Parathyroid adenoma (tissue), 2 donors: ENCODE data around the gene FGF10.

ENCODE experiments used
- H2AFZ ChIP-seq: fragments of 300-600 bp; sonication (generic); one replicate; pipeline ENCODE4 v1.7.0; 2017; ENCODE audit warnings: antibody characterized with exemption, mild to moderate bottlenecking
- H3K27ac ChIP-seq: fragments of 300-600 bp; sonication (generic); one replicate; pipeline ENCODE4 v1.7.0; 2017
- H3K27me3 ChIP-seq: fragments of 300-600 bp; sonication (generic); one replicate; pipeline ENCODE4 v1.7.0; 2017; ENCODE audit warnings: low read length; ENCODE audit not compliant: control insufficient read depth, insufficient read depth
- H3K36me3 ChIP-seq: fragments of 300-600 bp; sonication (generic); one replicate; pipeline ENCODE4 v1.7.0; 2017; ENCODE audit warnings: low read length; ENCODE audit not compliant: control insufficient read depth, insufficient read depth
- H3K4me1 ChIP-seq: fragments of 300-600 bp; sonication (generic); one replicate; pipeline ENCODE4 v1.7.0; 2017; ENCODE audit warnings: control low read depth
- H3K4me2 ChIP-seq: fragments of 300-600 bp; sonication (generic); one replicate; pipeline ENCODE4 v1.7.0; 2017; ENCODE audit warnings: low read length
- H3K4me3 ChIP-seq: fragments of 300-600 bp; sonication (generic); one replicate; pipeline ENCODE4 v1.7.0; 2017; ENCODE audit warnings: low read depth, low read length
- H3K79me2 ChIP-seq: fragments of 300-600 bp; sonication (generic); one replicate; pipeline ENCODE4 v1.7.0; 2017; ENCODE audit warnings: control low read depth
- H3K9ac ChIP-seq: fragments of 300-600 bp; sonication (generic); one replicate; pipeline ENCODE4 v1.7.0; 2017; ENCODE audit warnings: mild to moderate bottlenecking
- H3K9me3 ChIP-seq: fragments of 300-600 bp; sonication (generic); one replicate; pipeline ENCODE4 v1.7.0; 2017; ENCODE audit warnings: low read length; ENCODE audit not compliant: control insufficient read depth
- TF ChIP-seq, protein P1 (sequence below): fragments of 300-600 bp; sonication (generic); IDR thresholded peaks from one replicate; pipeline ENCODE4 v1.7.0; 2017; ENCODE audit warnings: antibody characterized with exemption, mild to moderate bottlenecking
- donor health status: primary hyperparathyroidism.

FGF10 gene

DNA sequence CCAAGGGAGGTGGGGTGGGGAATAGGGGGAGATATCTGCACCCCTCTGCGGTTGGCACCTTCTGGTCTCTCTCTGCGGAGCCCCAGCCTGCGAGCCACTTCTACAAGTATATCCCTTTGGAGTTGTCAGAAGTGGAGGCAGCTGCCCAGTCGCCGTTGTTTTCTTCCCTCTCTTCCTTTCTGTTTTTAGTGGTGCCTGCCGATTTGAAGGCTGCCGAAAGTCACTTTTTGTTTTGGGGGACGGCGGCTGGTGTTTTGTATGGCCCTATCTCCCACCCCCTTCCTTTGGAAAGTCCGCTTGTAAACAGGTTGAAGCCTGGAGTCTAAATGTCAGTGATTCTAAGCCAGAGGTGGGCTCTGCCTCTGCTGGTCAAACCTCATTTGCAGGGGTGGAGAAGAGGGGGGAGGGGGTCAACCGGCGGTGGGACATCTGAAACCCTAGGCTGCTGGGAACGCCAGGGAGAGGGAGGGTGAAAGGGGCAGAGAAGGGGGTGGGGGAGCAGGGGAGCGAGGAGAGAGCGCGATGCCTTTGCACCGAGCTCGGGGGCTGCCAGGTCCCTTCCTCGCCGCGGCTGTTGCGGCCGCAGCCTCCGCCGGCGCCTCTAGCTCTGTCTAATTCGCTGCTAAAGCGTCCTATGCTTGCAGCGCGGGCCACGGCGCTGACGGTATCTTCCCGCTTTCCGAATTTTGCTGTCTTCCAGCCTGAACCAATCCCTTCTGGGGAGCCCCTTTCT is at the start of gene FGF10:
FGF10 (minus strand) TSS at position 331 of the 733 bp plus-strand sequence. CDS start 738 bp downstream, outside the sequence.
- Histone ChIP-seq H3K4me3 (peak within 1 kb of the TSS; percentile 42), H3K4me2 (peak within 1 kb of the TSS; percentile 67), H3K36me3 (no peaks in the 10 kb centered on the region), H3K9me3 (no peaks in the 10 kb centered on the region), H3K27ac (no peak within 1 kb of the TSS), H2AFZ (peak within 1 kb of the TSS; percentile 63), H3K4me1 (no peaks in the 10 kb centered on the region), H3K27me3 (no peaks in the 10 kb centered on the region), H3K79me2 (no peaks in the 10 kb centered on the region), H3K9ac (no peak within 1 kb of the TSS)
- TF ChIP-seq, protein P1, sequence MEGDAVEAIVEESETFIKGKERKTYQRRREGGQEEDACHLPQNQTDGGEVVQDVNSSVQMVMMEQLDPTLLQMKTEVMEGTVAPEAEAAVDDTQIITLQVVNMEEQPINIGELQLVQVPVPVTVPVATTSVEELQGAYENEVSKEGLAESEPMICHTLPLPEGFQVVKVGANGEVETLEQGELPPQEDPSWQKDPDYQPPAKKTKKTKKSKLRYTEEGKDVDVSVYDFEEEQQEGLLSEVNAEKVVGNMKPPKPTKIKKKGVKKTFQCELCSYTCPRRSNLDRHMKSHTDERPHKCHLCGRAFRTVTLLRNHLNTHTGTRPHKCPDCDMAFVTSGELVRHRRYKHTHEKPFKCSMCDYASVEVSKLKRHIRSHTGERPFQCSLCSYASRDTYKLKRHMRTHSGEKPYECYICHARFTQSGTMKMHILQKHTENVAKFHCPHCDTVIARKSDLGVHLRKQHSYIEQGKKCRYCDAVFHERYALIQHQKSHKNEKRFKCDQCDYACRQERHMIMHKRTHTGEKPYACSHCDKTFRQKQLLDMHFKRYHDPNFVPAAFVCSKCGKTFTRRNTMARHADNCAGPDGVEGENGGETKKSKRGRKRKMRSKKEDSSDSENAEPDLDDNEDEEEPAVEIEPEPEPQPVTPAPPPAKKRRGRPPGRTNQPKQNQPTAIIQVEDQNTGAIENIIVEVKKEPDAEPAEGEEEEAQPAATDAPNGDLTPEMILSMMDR = no peak

DNA sequence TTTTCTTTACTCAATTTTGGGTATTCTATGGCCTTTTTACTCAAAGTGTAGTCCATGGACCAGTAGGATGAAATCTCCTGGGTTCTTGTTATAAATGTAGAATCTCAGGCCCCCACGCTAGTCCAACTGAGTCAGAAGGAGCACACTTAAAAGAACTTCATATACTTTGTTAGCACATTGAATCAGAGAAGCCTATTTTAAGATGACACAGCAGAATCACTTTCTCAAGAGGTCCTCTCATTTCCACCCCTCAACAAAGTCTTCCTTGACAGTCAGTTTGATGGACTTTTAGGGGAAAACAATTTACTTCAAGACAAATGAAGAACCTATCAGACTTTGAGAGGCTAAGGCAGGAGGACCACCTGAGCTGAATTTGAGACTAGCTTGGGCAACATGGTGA is 37.7 kb upstream of the FGF10 start:
- Histone ChIP-seq H2AFZ (no peak overlapping the region), H3K9ac (no peak overlapping the region)
- TF ChIP-seq, protein P1 = no peak

DNA sequence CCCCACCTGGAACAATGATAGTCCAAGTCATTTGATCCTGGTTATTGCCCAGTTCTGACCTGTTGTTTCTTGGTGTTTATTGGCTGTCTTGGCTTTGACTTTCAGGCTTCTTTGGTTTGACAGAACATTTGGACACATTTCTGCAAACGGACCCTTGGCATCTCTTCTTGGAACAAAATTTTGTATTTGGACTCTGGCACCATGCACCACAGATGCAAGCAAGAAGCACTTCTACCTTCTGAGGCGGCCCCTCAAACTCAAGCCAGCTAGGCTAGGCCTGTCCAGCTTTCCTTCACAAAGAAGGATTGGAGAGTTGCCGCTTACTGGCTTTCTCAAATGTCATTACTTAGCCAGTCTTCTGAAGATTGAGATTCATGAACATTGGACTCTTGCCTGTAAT is 23.1 kb upstream of the FGF10 start:
- Histone ChIP-seq H3K79me2 (no peaks in the 10 kb centered on the region), H3K9ac (no peak overlapping the region), H3K27ac (no peak overlapping the region), H3K9me3 (no peaks in the 10 kb centered on the region), H3K4me3 (no peak overlapping the region), H3K36me3 (no peaks in the 10 kb centered on the region), H3K4me2 (no peak overlapping the region), H2AFZ (no peak overlapping the region), H3K27me3 (no peaks in the 10 kb centered on the region), H3K4me1 (no peaks in the 10 kb centered on the region)
- TF ChIP-seq, protein P1 = no peak

More for the DNA sequence above, 37.7 kb upstream of the FGF10 start:
- no peaks in the 10 kb centered on the region for H3K27me3 ChIP-seq
- no peaks in the 10 kb centered on the region for H3K4me1 ChIP-seq
- H3K27ac ChIP-seq = no peak overlapping the region
- H3K4me2 ChIP-seq = no peak overlapping the region
- no peaks in the 10 kb centered on the region for H3K79me2 ChIP-seq
- no peaks in the 10 kb centered on the region for H3K9me3 ChIP-seq
- H3K36me3 ChIP-seq = no peaks in the 10 kb centered on the region
- H3K4me3 ChIP-seq = no peak overlapping the region

DNA sequence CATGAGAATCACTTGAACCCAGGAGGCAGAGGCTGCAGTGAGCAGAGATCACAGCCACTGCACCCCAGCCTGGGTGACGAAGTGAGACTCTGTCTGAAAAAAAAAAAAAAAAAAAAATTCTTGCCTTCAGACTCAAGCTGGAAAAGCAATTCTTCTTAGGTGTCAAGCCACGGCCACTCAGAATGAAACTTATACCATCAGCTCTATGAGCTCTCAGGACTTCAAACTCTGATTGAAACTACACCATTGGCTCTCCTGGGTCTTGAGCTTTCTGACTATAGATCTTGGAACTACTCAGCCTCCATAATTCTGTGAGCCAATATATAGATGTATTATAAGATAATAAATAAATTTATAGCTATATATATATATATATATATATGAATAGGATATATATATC is 12.9 kb upstream of the FGF10 start:
- Histone ChIP-seq H3K4me1 (no peaks in the 10 kb centered on the region), H3K4me3 (no peak overlapping the region), H3K27me3 (no peaks in the 10 kb centered on the region), H3K36me3 (no peaks in the 10 kb centered on the region), H3K27ac (no peak overlapping the region), H3K9me3 (no peaks in the 10 kb centered on the region), H2AFZ (no peak overlapping the region), H3K9ac (no peak overlapping the region), H3K79me2 (no peaks in the 10 kb centered on the region), H3K4me2 (no peak overlapping the region)
- TF ChIP-seq, protein P1 = no peak

DNA sequence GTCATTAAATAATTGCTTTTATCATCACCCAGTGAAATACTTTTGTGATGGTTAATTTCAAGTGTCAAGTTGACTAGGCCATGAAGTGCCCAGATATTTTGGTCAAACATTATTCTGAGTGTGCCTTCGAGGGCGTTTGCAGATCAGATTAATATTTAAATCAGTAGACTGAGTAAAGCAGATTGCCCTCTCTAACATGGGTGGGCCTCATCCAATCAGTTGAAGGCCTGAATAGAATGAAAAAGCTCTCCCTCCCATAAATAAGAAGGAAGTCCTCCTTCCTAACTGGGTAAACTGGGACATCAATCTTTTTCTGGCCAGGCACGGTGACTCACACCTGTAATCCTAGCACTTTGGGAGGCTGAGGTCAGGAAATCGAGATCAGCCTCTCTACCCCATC is 12.4 kb upstream of the FGF10 start:
- Histone ChIP-seq H2AFZ (no peak overlapping the region), H3K4me1 (no peaks in the 10 kb centered on the region), H3K9ac (no peak overlapping the region), H3K79me2 (no peaks in the 10 kb centered on the region), H3K4me2 (no peak overlapping the region), H3K27ac (no peak overlapping the region), H3K4me3 (no peak overlapping the region), H3K9me3 (no peaks in the 10 kb centered on the region), H3K27me3 (no peaks in the 10 kb centered on the region), H3K36me3 (no peaks in the 10 kb centered on the region)
- TF ChIP-seq, protein P1 = no peak
